GM12878 (cell line): ENCODE results near the gene SPHK2. TPM values are rescaled to one million over a fixed set of nuclear protein-coding genes. Genes with fewer than 3 reads are reported as not detected.

Source experiments
- ASH2L ChIP-seq: fragments of 300-600, 200-600 bp; sonication (generic); IDR thresholded peaks from 2 replicates; pipeline ENCODE4 v1.6.1; 2017; ENCODE audit warnings: low read depth, mild to moderate bottlenecking, borderline replicate concordance
- ATF7 ChIP-seq: fragments of 450-650 bp; IDR thresholded peaks from 2 replicates; pipeline ENCODE4 v1.6.1; 2016; ENCODE audit warnings: low read depth, mild to moderate bottlenecking
- BHLHE40 ChIP-seq, 2 experiments: fragments of 450-650 bp in 1 of 2; IDR thresholded peaks; 2 replicates each; pipeline ENCODE4 v1.6.1; 2011 to 2017; ENCODE audit warnings: low read depth in 2 of 2, borderline replicate concordance in 1 of 2, improper control_type of control experiment in 1 of 2, low read length in 1 of 2, mild to moderate bottlenecking in 1 of 2
- CEBPB ChIP-seq, 2 experiments: fragments of 150-350 bp in 1 of 2; IDR thresholded peaks; 2 replicates each; pipeline ENCODE4 v1.6.1; 2012 to 2014; ENCODE audit warnings: low read depth in 2 of 2, low read length in 2 of 2, borderline replicate concordance in 1 of 2, inconsistent platforms in 1 of 2
- CREB1 ChIP-seq: IDR thresholded peaks from 2 replicates; pipeline ENCODE4 v1.6.1; 2012; ENCODE audit warnings: low read depth, mild to moderate bottlenecking, inconsistent platforms
- CREM ChIP-seq: IDR thresholded peaks from 2 replicates; pipeline ENCODE4 v1.6.1; 2014; ENCODE audit warnings: antibody characterized with exemption, low read depth
- DPF2 ChIP-seq: fragments of 450-650 bp; IDR thresholded peaks from 2 replicates; pipeline ENCODE4 v1.6.1; 2017; ENCODE audit warnings: mild to moderate bottlenecking
- EED ChIP-seq: sonication (generic); IDR thresholded peaks from 2 replicates; pipeline ENCODE4 v1.6.1; 2016; ENCODE audit warnings: antibody characterized with exemption, low read depth
- EZH2 ChIP-seq: IDR thresholded peaks from 2 replicates; pipeline ENCODE4 v1.6.1; 2012; ENCODE audit warnings: low read depth, mild to moderate bottlenecking, control low read depth, inconsistent platforms, low read length, borderline replicate concordance; ENCODE audit not compliant: control insufficient read depth
- HDGF ChIP-seq: fragments of 450-650 bp; IDR thresholded peaks from 2 replicates; pipeline ENCODE4 v1.6.1; 2016; ENCODE audit warnings: antibody characterized with exemption
- IKZF1 ChIP-seq: fragments of 450-650 bp; conservative IDR thresholded peaks from 2 replicates; pipeline ENCODE4 v1.6.1; 2017; ENCODE audit warnings: antibody characterized with exemption, mild to moderate bottlenecking
- MAX ChIP-seq: IDR thresholded peaks from 2 replicates; pipeline ENCODE4 v1.6.1; 2012; ENCODE audit warnings: low read depth, low read length, improper control_type of control experiment
- MEF2A ChIP-seq: IDR thresholded peaks from 2 replicates; pipeline ENCODE4 v1.6.1; 2011; ENCODE audit warnings: low read depth, mild to moderate bottlenecking, low read length, moderate library complexity; ENCODE audit not compliant: insufficient read depth
- MXI1 ChIP-seq: fragments of 150-350 bp; IDR thresholded peaks from 2 replicates; pipeline ENCODE4 v1.6.1; 2011; ENCODE audit warnings: low read depth, mild to moderate bottlenecking, inconsistent platforms, low read length, improper control_type of control experiment
- NFIC ChIP-seq: IDR thresholded peaks from 2 replicates; pipeline ENCODE4 v1.6.1; 2012; ENCODE audit warnings: low read depth, mild to moderate bottlenecking, inconsistent platforms, low read length, moderate library complexity
- NKRF ChIP-seq: fragments of 450-650 bp; conservative IDR thresholded peaks from 2 replicates; pipeline ENCODE4 v1.6.1; 2017; ENCODE audit warnings: mild to moderate bottlenecking, moderate library complexity
- PAX5 ChIP-seq: IDR thresholded peaks from 2 replicates; pipeline ENCODE4 v1.6.1; 2011; ENCODE audit warnings: low read depth, low read length, borderline replicate concordance
- POU2F2 ChIP-seq: IDR thresholded peaks from 3 replicates; pipeline ENCODE4 v1.6.1; 2011; ENCODE audit warnings: low read depth, mild to moderate bottlenecking, low read length, borderline replicate concordance
- RAD51 ChIP-seq: fragments of 450-650 bp; IDR thresholded peaks from 2 replicates; pipeline ENCODE4 v1.6.1; 2016; ENCODE audit warnings: moderate library complexity, mild to moderate bottlenecking, inconsistent platforms
- RB1 ChIP-seq: fragments of 450-650 bp; formaldehyde crosslinking; IDR thresholded peaks from 2 replicates; pipeline ENCODE4 v1.6.1; 2017; ENCODE audit warnings: mild to moderate bottlenecking, borderline replicate concordance
- RBBP5 ChIP-seq: fragments of 200-600 bp; sonication (generic); conservative IDR thresholded peaks from 2 replicates; pipeline ENCODE4 v1.6.1; 2016
- SKIL ChIP-seq: fragments of 450-650 bp; IDR thresholded peaks from 2 replicates; pipeline ENCODE4 v1.6.1; 2017; ENCODE audit warnings: mild to moderate bottlenecking, low read depth, inconsistent platforms; ENCODE audit not compliant: poor library complexity, severe bottlenecking
- SMAD1 ChIP-seq: fragments of 450-650 bp; IDR thresholded peaks from 2 replicates; pipeline ENCODE4 v1.6.1; 2018; ENCODE audit warnings: mild to moderate bottlenecking, low read depth; ENCODE audit not compliant: partially characterized antibody
- TAF1 ChIP-seq: IDR thresholded peaks from 2 replicates; pipeline ENCODE4 v1.6.1; 2011; ENCODE audit warnings: mild to moderate bottlenecking, low read depth, low read length, borderline replicate concordance
- YY1 ChIP-seq: IDR thresholded peaks from 2 replicates; pipeline ENCODE4 v1.6.1; 2011; ENCODE audit warnings: low read depth, mild to moderate bottlenecking, low read length
- polyA plus RNA-seq, 11 experiments: library from polyadenylated mRNA; depleted of rRNA in 4 of 11; unstranded in 6 of 11; stranded (reverse) in 5 of 11; fragments of >200 nt; fragmentation: Nextera tagmentation in 4 of 11; fragmentation: Illumina TruSeq in 1 of 11; extraction: Ambion mirVana in 4 of 11; extraction: Trizol in 1 of 11; gene quantifications; 1 replicate in 1 of 11; 2 replicates in 10 of 11; pipeline versions ENCODE4 v1.2.1 to v1.2.3, GENCODE V29; 2011 to 2016; ENCODE audit warnings: inconsistent platforms in 2 of 11, missing spikeins in 2 of 11, low read depth in 1 of 11
- total RNA-seq, 4 experiments: library from RNA; depleted of rRNA in 3 of 4; stranded (reverse); fragments of >200 nt in 3 of 4; fragmentation: Illumina TruSeq in 1 of 4; extraction: Trizol in 1 of 4; gene quantifications; 2 replicates each; pipeline versions ENCODE4 v1.2.1 to v1.2.3, GENCODE V29; 2013 to 2021

The SPHK2 gene
- total and polyA plus RNA-seq, 10 of the 15 experiments (the other 5 are each of a cell fraction or from before 2014, with no cell fraction given): 0.37 to 40.5 (median 11.2) TPM

GRCh38 chr19:48637449-48637947, 18.2 kb downstream of the SPHK2 start (continued):
- TF ChIP-seq CREB1 (peak; percentile 73), IKZF1 (no peak), RB1 (no peak; the same call in 1 of the 2 replicates), ASH2L (no peak), TAF1 (no peak), BHLHE40 (IDR thresholded peaks at IDR 0.05; ENCODE audit: borderline replicate concordance in 1 of 2, low read depth in 2 of 2, low read length in 1 of 2) (peak; percentile 95 to 97; a peak in 3 of 4 replicates), CREM (peak; percentile 53), MXI1 (peak; percentile 86), YY1 (no peak), MAX (peak; percentile 95; the same call in 1 of the 2 replicates), CEBPB (IDR thresholded peaks at IDR 0.05; ENCODE audit: borderline replicate concordance in 1 of 2, low read depth in 2 of 2, low read length in 2 of 2) (no peak), NKRF (no peak), HDGF (peak; percentile 99), SKIL (no peak), RBBP5 (no peak), EZH2 (no peak), RAD51 (peak; percentile 93), PAX5 (peak; percentile 97), NFIC (no peak), DPF2 (no peak), ATF7 (no peak), SMAD1 (no peak), POU2F2 (peak; percentile 15; the same call in 1 of the 3 replicates), MEF2A (no peak), EED (no peak)
